Body of pancreas (tissue), 4 donors: ENCODE results near the gene KCNN3.

Experiments
- CTCF ChIP-seq, 7 experiments: fragments of 450-650 bp in 4 of 7; fragments of 200-600 bp in 3 of 7; sonication (generic) in 3 of 7; IDR thresholded peaks; one replicate each; pipeline ENCODE4 v1.5.1; 2016 to 2019; ENCODE audit warnings: antibody characterized with exemption in 7 of 7
- POLR2A ChIP-seq, 3 donors: fragments of 450-650 bp; IDR thresholded peaks; one replicate each; pipeline ENCODE4 v1.6.1; 2016; ENCODE audit warnings: antibody characterized with exemption in 3 of 3, mild to moderate bottlenecking in 2 of 3

- TF ChIP-seq CTCF (IDR thresholded peaks at IDR 0.05) = no peak
- TF ChIP-seq POLR2A (IDR thresholded peaks at IDR 0.05) = no peak
These were observed 13.1 kb downstream of the KCNN3 start for GRCh38 chr1:154857022-154857421.
